Activated T-helper 2 cell treated with anti-CD3 and anti-CD28 coated beads, Interferon-gamma antibody, Interleukin-2, Interleukin-4, amounts not matched to agents 10 μg/mL and 5 μg/mL and 100 μg/mL, durations not matched to agents 14 hours and 24 hours and 36 hours (primary cell): ENCODE data around the gene TRIM73. TPM values are rescaled to one million over a fixed set of nuclear protein-coding genes. Genes with fewer than 3 reads are reported as not detected.
"Not testable (repeated sequence)": the region's sequence is repeated elsewhere in the genome, so short reads cannot be mapped to it uniquely, and the experiment has no call there.

Experiments used
- DNase-seq: peaks from one replicate; pipeline ENCODE4 v3.0.0; 2021; ENCODE audit warnings: low spot score
- H3K27ac Mint-ChIP-seq: one replicate; pipeline ENCODE4 v1.8.0; 2021; ENCODE audit warnings: mixed read lengths
- H3K27me3 Mint-ChIP-seq: one replicate; pipeline ENCODE4 v1.8.0; 2021; ENCODE audit warnings: low read depth, mixed read lengths
- H3K36me3 Mint-ChIP-seq: one replicate; pipeline ENCODE4 v1.8.0; 2021; ENCODE audit warnings: low read depth, mixed read lengths
- H3K4me1 Mint-ChIP-seq: one replicate; pipeline ENCODE4 v1.8.0; 2021; ENCODE audit warnings: low read depth, mixed read lengths
- H3K4me3 Mint-ChIP-seq: one replicate; pipeline ENCODE4 v1.8.0; 2021; ENCODE audit warnings: low read depth, mild to moderate bottlenecking, moderate library complexity, mixed read lengths
- H3K9me3 Mint-ChIP-seq: one replicate; pipeline ENCODE4 v1.8.0; 2021; ENCODE audit warnings: mixed read lengths
- intact Hi-C: fragments of 100-400 bp; cut with micrococcal nuclease; formaldehyde crosslinking; loops from one replicate; pipeline ENCODE4 v1.15.1; 2023
- total RNA-seq: library from RNA; stranded (reverse); gene quantifications from 2 replicates; pipeline ENCODE4 v1.2.3, GENCODE V29; 2022

Gene TRIM73
- total RNA-seq: 5.7 and 6.4 TPM in 2 replicates

DNA sequence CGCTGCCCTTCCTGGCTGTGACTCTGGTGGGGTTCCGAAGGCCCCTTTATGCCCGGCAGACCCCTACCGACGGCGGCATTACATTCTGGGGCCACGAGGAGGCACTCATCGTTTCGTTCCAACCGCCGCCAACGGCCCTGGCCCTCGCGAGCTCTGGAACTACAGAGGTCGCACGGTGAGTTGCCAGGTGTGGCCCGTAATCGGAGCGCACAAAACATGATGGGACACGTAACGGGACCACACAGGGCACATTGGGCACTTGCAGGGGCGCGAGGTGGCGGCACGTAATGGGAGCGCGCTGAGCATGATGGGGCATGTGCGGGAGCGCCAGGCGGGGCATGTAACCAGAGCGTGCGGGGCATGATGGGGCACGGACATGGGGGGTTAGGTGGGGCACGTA, at the start of gene TRIM73:
Gene TRIM73, plus strand, starts transcription at position 301 of the 400 bp plus-strand sequence. CDS start 3,305 bp downstream, outside the sequence.
- intact Hi-C loops, H3K9me3 Mint-ChIP-seq, DNase-seq, H3K4me1 Mint-ChIP-seq, H3K4me3 Mint-ChIP-seq, H3K36me3 Mint-ChIP-seq, H3K27ac Mint-ChIP-seq, H3K27me3 Mint-ChIP-seq: not testable (repeated sequence)

DNA sequence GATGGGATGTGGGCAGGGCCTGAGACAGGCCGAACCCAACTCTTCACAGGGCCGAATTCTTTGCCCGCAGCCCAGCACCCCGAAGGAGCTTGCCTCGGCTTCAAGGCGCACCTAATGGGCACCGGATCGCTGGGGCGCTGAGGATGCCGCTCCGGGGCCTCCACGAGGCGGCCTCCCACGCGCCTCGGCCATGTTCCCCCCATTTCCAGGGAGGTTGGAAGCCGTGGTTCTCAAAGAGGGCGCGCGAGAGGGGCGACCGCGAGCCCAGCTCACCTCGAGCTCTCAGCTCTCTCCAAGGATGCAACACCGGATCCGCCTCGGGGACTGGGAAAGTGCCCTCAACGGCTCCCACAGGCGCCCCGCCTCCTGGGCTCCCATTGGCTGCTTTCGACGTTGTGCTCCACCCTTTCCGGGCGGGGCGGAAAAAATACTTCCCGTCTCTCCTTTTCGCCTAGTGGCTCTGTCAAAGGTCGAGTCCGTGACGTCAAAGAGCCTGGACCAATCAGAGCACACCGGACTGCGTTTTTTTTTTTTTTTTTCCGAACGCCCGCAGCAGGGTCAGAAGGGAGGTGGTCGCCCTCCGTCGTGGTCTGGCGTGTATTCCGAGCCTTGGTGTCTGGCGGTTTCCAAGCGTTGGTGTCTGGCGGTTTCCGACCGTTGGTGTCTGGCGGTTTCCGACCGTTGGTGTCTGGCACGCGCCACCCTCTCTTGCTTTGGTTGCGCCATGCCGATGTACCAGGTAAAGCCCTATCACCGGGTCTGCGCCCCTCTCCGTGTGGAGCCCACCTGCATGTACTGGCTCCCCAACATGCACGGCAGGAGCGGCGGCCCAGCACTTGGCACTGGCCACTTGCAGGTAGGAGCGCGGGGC, 36.5 kb upstream of the TRIM73 start:
- H3K36me3 Mint-ChIP-seq, H3K4me1 Mint-ChIP-seq, intact Hi-C loops, H3K9me3 Mint-ChIP-seq, H3K27me3 Mint-ChIP-seq: not testable (repeated sequence)
- peak overlapping the region; percentile 90 for H3K27ac Mint-ChIP-seq
- peak overlapping the region; percentile 80 for H3K4me3 Mint-ChIP-seq
- peak; percentile 54 for DNase-seq

DNA sequence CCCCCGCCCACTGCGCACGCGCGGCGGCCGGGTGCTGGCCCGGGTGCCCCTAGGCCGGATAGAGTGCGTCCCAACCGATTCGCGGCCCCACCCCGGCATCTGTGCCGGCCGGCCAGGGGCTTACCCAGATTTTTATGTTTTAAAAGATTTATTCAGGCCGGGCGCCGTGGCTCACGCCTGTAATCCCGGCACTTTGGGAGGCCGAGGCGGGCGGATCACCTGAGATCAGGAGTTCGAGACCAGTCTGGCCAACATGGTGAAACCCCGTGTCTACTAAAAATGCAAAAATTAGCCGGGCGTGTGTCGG, 35.9 kb upstream of the TRIM73 start:
- intact Hi-C loops, H3K36me3 Mint-ChIP-seq, H3K4me3 Mint-ChIP-seq, H3K27me3 Mint-ChIP-seq, H3K9me3 Mint-ChIP-seq, H3K4me1 Mint-ChIP-seq, H3K27ac Mint-ChIP-seq: not testable (repeated sequence)
- DNase-seq: peak; percentile 10

DNA sequence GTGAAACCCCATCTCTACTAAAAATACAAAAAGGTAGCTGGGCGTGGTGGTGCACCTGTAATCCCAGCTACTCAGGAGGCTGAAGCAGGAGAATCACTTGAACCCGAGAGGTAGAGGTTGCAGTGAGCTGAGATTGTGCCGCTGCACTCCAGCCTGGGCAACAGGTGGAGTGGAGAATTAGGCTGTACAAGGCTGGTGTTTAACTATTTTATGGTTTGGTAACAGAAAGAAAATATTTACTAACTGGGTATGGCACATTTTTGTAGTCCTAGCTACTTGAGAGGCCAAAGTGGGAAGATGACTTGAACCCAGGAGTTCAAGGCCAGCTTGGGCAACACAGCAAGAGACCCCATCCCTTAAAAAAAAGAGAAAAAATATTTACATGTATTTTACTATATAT, 31.4 kb upstream of the TRIM73 start:
- DNase-seq, H3K4me1 Mint-ChIP-seq, H3K27me3 Mint-ChIP-seq, H3K36me3 Mint-ChIP-seq, H3K27ac Mint-ChIP-seq, H3K4me3 Mint-ChIP-seq, intact Hi-C loops, H3K9me3 Mint-ChIP-seq: not testable (repeated sequence)

DNA sequence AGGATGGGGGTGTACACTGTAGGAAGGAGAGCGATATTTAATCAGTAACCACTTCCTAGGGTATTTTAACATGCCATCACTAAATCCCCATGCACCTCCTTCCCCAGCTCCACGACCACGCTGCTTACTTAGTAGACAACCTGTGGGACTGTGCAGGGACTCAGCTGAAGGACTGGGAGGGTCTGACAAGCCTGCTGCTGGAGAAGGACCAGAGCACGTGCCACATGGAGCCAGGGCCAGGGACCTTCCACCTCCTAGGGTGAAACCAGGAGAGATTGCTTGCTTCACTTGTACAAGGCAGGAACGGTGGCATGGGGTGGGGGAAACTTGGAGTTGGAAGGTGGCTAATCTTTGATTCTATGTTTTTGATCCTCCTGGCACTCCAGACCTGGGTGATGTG, 28.8 kb upstream of the TRIM73 start:
- H3K27ac Mint-ChIP-seq, H3K4me3 Mint-ChIP-seq, H3K9me3 Mint-ChIP-seq, DNase-seq, intact Hi-C loops, H3K27me3 Mint-ChIP-seq, H3K36me3 Mint-ChIP-seq, H3K4me1 Mint-ChIP-seq: not testable (repeated sequence)

DNA sequence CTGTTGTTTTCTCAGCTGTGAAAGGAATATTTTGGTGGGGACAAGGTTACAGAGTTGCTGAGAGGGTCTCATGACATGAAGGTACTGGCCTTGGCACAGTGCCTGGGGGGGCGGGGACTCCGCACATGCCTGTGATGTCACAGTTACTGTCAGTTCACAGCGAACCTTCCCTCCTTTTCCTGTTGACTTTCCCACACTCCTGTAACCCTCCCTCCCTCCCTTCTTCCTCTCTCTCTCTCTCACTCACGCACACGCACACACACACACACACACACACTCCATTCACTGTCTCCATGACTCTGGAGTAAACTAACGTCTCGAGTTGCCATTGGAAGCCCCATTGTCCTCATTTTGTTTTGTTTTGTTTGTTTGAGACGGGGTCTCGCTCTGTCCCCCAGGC, 28.1 kb upstream of the TRIM73 start:
- DNase-seq, intact Hi-C loops, H3K27ac Mint-ChIP-seq, H3K4me1 Mint-ChIP-seq, H3K9me3 Mint-ChIP-seq, H3K4me3 Mint-ChIP-seq, H3K27me3 Mint-ChIP-seq, H3K36me3 Mint-ChIP-seq: not testable (repeated sequence)

DNA sequence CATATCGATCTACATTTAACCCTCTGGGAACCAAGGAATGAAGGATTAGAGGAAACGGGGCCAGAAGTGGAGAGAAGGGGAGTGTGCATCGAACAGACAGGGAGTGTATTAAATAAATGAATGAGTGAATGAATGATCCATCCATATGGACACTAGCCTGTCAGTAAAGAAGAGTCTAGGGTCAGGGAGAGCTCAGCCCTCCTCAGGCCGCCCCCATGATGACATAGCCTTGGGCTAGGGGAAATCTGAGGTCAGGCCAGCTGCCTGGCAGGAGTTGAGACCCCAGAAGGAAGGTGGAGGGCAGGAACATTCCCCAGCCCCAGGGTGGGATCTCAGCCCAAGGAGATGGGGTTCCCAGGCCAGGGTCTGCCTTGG, 21.3 kb upstream of the TRIM73 start:
- H3K27ac Mint-ChIP-seq, H3K9me3 Mint-ChIP-seq, H3K4me1 Mint-ChIP-seq, H3K4me3 Mint-ChIP-seq, H3K36me3 Mint-ChIP-seq, H3K27me3 Mint-ChIP-seq, DNase-seq, intact Hi-C loops: not testable (repeated sequence)

DNA sequence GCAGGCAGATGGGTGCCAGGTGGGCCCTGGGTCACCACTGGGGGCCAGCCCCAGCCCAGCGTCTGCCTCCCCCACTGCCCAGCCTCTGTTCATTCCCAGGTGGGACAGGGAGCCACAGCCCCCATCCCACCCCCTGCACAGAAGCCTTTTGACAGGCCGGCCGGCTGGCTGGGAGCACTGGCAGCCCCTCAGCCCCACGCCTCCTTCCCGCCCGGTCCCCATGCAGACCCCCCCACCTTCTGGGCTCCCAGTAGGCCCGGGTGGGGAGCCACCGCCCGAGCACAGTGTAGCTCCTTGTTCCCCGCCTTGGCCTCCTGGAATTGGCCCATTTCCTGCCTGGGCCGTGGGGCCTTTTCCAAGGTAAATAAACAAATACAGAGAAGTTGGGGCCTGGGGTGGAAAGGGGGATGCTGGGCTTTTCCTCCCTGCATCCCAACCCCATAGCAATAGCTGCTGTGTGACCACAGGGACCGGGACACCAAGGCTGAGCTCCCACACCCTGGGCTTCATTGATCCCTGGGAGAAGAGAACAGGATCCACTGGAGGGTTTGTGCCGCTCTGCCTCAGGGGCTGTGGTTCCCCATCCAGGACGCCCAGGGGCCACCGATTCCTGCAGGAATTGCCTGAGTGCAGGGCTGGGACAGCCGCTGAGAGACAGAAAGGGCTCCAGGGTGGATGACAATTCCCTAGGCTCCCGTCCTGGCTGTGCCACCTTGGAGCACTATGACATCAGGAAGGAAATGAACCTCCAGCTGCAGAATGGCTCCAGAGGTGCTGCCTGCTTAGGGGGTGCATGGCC, 20.7 kb upstream of the TRIM73 start:
- H3K36me3 Mint-ChIP-seq, H3K9me3 Mint-ChIP-seq, H3K27me3 Mint-ChIP-seq, H3K4me3 Mint-ChIP-seq, intact Hi-C loops, H3K4me1 Mint-ChIP-seq, DNase-seq, H3K27ac Mint-ChIP-seq: not testable (repeated sequence)

DNA sequence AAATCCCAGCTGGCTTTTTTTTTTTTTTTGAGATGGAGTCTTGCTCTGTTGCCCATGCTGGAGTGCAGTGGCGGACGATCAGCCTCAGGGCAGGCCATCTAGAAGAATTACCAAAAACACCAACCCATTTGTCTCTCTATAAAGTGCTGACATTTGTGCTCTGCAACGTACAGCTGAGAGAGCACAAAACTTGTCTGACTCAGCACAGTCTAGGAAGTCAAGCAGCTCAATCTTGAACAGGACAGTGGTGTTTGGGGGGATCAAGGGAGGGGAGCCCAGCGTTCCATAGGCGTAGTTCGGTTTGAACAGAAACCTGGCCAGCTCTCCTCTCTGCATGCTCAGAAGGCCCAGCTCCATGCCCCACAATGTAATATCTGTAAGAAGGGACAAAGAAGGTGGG, 2.2 kb upstream of the TRIM73 start:
- H3K9me3 Mint-ChIP-seq, H3K4me1 Mint-ChIP-seq, H3K27me3 Mint-ChIP-seq, H3K4me3 Mint-ChIP-seq, H3K36me3 Mint-ChIP-seq, intact Hi-C loops, H3K27ac Mint-ChIP-seq, DNase-seq: not testable (repeated sequence)

DNA sequence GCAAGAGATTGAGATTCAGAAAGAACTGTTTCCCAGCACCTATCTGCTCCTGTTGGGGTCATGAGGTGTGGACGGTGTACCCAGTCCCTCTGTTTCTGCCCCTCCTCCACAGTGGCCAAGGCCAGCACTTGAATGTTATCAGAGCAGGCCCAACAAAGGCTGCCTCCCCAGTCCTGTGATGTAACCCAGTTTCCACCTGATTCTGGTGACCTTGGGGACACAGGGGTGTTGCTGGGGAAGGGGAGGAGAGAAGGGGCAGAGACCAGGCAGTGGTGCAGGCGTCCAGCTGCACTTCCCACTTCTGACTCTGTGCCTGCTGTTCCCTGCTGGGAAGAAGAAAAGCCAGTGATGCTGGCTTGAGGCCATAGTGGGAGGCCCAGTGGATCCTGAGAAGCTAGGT, 2.4 kb downstream of the TRIM73 start:
- H3K9me3 Mint-ChIP-seq, DNase-seq, intact Hi-C loops, H3K27me3 Mint-ChIP-seq, H3K36me3 Mint-ChIP-seq, H3K4me3 Mint-ChIP-seq, H3K4me1 Mint-ChIP-seq, H3K27ac Mint-ChIP-seq: not testable (repeated sequence)

DNA sequence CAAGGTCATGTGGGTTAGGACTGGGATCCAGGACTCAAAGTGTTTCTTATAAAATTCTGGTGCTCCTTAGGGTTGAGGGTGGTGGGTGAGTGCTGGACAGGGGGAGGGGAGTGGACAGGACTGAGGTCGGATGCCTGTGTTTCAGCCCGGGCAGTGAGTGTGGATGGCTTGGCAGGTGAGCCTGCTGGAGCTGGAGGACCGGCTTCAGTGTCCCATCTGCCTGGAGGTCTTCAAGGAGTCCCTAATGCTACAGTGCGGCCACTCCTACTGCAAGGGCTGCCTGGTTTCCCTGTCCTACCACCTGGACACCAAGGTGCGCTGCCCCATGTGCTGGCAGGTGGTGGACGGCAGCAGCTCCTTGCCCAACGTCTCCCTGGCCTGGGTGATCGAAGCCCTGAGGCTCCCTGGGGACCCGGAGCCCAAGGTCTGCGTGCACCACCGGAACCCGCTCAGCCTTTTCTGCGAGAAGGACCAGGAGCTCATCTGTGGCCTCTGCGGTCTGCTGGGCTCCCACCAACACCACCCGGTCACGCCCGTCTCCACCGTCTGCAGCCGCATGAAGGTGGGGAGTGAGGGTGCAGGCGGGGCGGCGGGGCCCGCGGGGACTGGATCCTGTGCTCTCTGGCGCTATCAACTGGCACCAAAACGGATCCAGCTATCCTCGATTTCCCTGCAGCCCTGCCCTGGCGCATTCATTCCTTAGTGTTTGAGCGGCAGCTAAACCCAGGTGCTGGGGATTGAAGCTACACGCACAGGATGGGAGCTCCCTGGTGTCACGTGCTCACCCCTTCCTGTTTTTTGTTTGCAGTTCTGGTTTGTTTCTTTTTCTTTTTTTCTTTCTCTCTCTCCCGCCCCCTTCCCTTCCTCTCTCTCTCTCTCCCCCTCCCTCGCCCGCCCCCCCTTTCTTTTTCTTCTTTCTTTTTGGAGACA, 3.6 kb downstream of the TRIM73 start:
- H3K27ac Mint-ChIP-seq, H3K9me3 Mint-ChIP-seq, intact Hi-C loops, H3K27me3 Mint-ChIP-seq, H3K4me1 Mint-ChIP-seq, H3K36me3 Mint-ChIP-seq, DNase-seq, H3K4me3 Mint-ChIP-seq: not testable (repeated sequence)

DNA sequence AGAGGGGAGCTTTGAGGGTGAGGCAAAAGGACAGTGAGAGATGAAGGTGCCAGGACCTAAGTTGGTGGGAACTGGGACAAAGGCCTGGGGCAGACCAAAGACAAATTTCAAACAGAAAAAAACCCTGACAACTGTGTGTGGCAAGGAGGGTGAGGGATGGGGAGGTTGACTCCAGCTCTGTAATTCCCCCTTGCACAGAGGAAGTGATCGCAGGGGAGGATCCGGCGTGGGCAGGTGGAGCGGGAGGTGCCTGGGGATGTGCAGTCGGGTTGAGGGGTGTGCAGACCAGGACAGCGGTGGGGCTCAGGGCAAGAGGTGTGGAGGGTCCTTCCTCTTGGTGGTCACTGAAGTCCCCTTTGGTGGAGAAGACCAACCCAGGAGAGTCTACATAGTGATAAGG, 5.1 kb downstream of the TRIM73 start:
- DNase-seq, H3K27ac Mint-ChIP-seq, intact Hi-C loops, H3K4me3 Mint-ChIP-seq, H3K4me1 Mint-ChIP-seq, H3K36me3 Mint-ChIP-seq, H3K9me3 Mint-ChIP-seq, H3K27me3 Mint-ChIP-seq: not testable (repeated sequence)
